ENCODE data around the gene AIMP2.

DNA sequence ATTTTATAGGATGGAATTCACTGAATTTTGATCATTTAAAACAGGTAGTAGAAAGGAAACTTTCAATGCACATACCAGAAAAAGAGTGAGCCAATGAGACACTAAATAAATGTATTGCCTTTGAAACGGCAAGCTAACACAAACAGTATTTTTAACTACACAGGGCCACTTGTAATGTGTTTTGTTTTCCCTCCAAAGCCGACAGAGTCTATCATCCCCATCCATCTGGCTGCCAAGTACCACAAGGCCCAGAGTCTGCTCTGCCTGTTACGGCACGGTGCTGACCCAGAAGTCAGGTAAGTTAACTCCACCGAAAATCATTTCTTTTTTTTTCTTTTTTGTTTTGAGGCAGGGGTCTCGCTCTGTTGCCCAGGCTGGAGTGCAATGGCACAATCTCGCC is 23.6 kb downstream of the AIMP2 start:
- TF ChIP-seq, protein P1, sequence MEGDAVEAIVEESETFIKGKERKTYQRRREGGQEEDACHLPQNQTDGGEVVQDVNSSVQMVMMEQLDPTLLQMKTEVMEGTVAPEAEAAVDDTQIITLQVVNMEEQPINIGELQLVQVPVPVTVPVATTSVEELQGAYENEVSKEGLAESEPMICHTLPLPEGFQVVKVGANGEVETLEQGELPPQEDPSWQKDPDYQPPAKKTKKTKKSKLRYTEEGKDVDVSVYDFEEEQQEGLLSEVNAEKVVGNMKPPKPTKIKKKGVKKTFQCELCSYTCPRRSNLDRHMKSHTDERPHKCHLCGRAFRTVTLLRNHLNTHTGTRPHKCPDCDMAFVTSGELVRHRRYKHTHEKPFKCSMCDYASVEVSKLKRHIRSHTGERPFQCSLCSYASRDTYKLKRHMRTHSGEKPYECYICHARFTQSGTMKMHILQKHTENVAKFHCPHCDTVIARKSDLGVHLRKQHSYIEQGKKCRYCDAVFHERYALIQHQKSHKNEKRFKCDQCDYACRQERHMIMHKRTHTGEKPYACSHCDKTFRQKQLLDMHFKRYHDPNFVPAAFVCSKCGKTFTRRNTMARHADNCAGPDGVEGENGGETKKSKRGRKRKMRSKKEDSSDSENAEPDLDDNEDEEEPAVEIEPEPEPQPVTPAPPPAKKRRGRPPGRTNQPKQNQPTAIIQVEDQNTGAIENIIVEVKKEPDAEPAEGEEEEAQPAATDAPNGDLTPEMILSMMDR (IDR thresholded peaks at IDR 0.05; ENCODE audit: low read depth, low read length, missing input control): no peak
- TF ChIP-seq GABPA (IDR thresholded peaks at IDR 0.05 in 1 of 2, conservative IDR thresholded peaks at IDR 0.05 in 1 of 2): no peak

Measured in liver (tissue), 3 donors.